HCT116 (cell line): ENCODE results near the gene SLIT1.

Experiments
- EZH2 ChIP-seq: fragments of 200-600 bp; sonication (generic); IDR thresholded peaks from 2 replicates; pipeline ENCODE4 v1.6.1; 2017; ENCODE audit warnings: antibody characterized with exemption, mixed run types
- RAD21 ChIP-seq: IDR thresholded peaks from 2 replicates; pipeline ENCODE4 v1.6.1; 2012; ENCODE audit warnings: low read depth, mild to moderate bottlenecking

- TF ChIP-seq EZH2 (no peak), RAD21 (no peak)
Measured at GRCh38 chr10:96988426-96988825, 197.3 kb downstream of the SLIT1 start.
